Heart left ventricle (tissue), 16 donors: ENCODE results near the gene GNB3. TPM values are rescaled to one million over a fixed set of nuclear protein-coding genes. Genes with fewer than 3 reads are reported as not detected.

Experiments used
- ATAC-seq, 4 donors: fragments of 200-7000 bp; cut with Tn5 transposase; one replicate each; pipeline ENCODE4 v1.9.1; 2020 to 2022; ENCODE audit warnings: moderate library complexity in 4 of 4, mild to moderate bottlenecking in 3 of 4, moderate number of reproducible peaks in 1 of 4
- DNase-seq, 5 donors: peaks; one replicate each; pipeline ENCODE4 v3.0.0-alpha.2; 2020
- H3K27ac ChIP-seq, 12 donors: fragments of 200-600 bp; sonication (generic) in 4 of 12; one replicate each; pipeline versions ENCODE4 v1.5.0 to v1.8.0; 2016 to 2022; ENCODE audit warnings: mild to moderate bottlenecking in 2 of 12
- H3K27me3 ChIP-seq, 9 donors: fragments of 200-600 bp; sonication (generic) in 2 of 9; one replicate each; pipeline versions ENCODE4 v1.5.1 to v1.8.0; 2016 to 2022; ENCODE audit warnings: mild to moderate bottlenecking in 3 of 9
- H3K36me3 ChIP-seq, 9 donors: fragments of 200-600 bp; sonication (generic) in 2 of 9; one replicate each; pipeline versions ENCODE4 v1.5.0 to v1.8.0; 2018 to 2022; ENCODE audit warnings: mild to moderate bottlenecking in 2 of 9
- H3K4me1 ChIP-seq, 12 donors: fragments of 200-600 bp; sonication (generic) in 4 of 12; one replicate each; pipeline versions ENCODE4 v1.5.0 to v1.8.0; 2016 to 2022; ENCODE audit warnings: mild to moderate bottlenecking in 3 of 12
- H3K4me3 ChIP-seq, 12 donors: fragments of 200-600 bp; sonication (generic) in 4 of 12; one replicate each; pipeline versions ENCODE4 v1.5.0 to v1.8.0; 2017 to 2022; ENCODE audit warnings: mild to moderate bottlenecking in 9 of 12, moderate library complexity in 4 of 12
- H3K9me3 ChIP-seq, 12 donors: fragments of 200-600 bp; sonication (generic) in 4 of 12; one replicate each; pipeline versions ENCODE4 v1.5.0 to v1.8.0; 2016 to 2022; ENCODE audit warnings: mild to moderate bottlenecking in 1 of 12
- CTCF ChIP-seq, 12 donors: fragments of 200-600 bp; sonication (generic) in 4 of 12; IDR thresholded peaks; one replicate each; pipeline versions ENCODE4 v1.5.0 to v1.8.0; 2018 to 2022; ENCODE audit warnings: antibody characterized with exemption in 12 of 12, mild to moderate bottlenecking in 5 of 12
- POLR2A ChIP-seq, 2 donors: fragments of 450-650 bp; IDR thresholded peaks; one replicate each; pipeline ENCODE4 v1.6.1; 2017; ENCODE audit warnings: antibody characterized with exemption in 2 of 2, mild to moderate bottlenecking in 2 of 2, moderate library complexity in 2 of 2
- WGBS, 4 donors: extraction: QIAGEN DNeasy Blood & Tissue Kit in 2 of 4; methylation state at CpG; one replicate each; pipeline versions ENCODE4 v1.1.5 to v1.1.7; 2013 to 2018; 5-methylcytosine and 5-hydroxymethylcytosine counted together
- intact Hi-C, 10 donors: fragments of 100-400 bp; cut with DNase I; formaldehyde crosslinking; loops; one replicate each; pipeline versions ENCODE4 v1.11.1 to v1.14.2; 2022
- polyA plus RNA-seq, 2 donors: library from polyadenylated mRNA; stranded (reverse); fragments of 200-250 nt; gene quantifications; one replicate each; pipeline ENCODE4 v1.2.3, GENCODE V29; 2013
- total RNA-seq, 9 donors: library from RNA; depleted of rRNA in 2 of 9; stranded (reverse); fragments of >200 nt in 2 of 9; fragmentation: NEBNext Ultra II Directional in 3 of 9; extraction: Animal tissue kit (Norgen Biotek cat#: 25700) in 3 of 9; gene quantifications; one replicate each; pipeline versions ENCODE4 v1.1.0 to v1.2.4, GENCODE V29; 2016 to 2023
- donor health status: ischemic (EF 13 %, LVEDD 7.1; RV severe dilation, severe dysfunction).
- donor health status: healthy with polysubstance abuse.
- donor health status: DM: no; HTN: yes; CAD: no.
- donor health status: DM: no; HTN: no; CAD: no.
- donor health status: ischemic (EF 25% LVEDD 6.9; RV normal size, moderate dysfunction).
- donor health status: ischemic (EF 25% LVEDD 5.7; RV mildly dilated, moderate dysfunction).
- donor health status: healthy.
- donor health status: DM: yes; HTN: yes; CAD: no.
- donor health status: ischemic (EF 35%, LVEDD 5.7; RV mildly dilated, moderate dysfunction).
- donor health status: nonischemic (EF 11% LVEDD 7.7; RV severe dilation, severe dysfunction).
- donor health status: DM: yes; HTN: yes; CAD: no.
- donor health status: PGD.
- donor health status: ischemic (EF 29% LVEDD 5.4; RV normal size, mild dysfunction).
- donor health status: nonischemic (EF 23%, LVEDD 6.1; RV moderate dilation, normal function).

The GNB3 gene
- total and polyA plus RNA-seq, 11 donors = 0.64 to 12.4 (median 6.2) TPM

DNA sequence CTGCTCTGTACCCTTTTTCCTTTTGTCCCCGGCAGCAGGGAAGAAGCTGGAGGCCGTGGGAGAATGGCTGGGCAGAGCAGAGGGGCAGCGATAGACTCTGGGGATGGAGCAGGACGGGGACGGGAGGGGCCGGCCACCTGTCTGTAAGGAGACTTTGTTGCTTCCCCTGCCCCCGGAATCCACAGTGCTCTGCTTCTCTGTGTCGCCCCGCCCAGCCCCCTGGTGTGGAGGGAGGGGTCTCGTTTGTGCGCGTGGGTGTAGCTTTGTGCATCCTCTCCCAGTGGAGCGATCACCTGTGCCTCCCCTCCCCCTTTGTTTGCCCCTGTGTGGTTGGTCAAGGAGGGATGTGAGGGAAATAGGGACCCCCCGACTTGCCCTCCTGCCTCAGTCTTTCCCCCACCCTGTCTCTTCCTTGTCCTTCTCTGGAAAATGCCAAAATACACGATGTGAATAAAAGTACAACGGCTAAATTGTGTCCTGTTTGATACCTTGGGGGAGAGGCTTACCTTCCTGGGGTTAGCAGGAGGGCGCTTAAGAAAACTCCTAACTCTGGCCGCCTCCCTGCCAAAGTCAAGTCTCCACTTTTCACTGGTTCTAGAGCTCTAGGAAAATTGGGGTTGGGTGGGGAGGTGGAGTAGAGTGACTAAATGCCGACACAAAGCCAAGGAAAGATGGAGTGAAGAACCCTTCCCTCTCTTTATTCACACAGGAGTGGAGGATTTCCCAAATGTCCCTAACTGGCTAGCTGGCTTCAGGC, 25.6 kb downstream of the GNB3 start:
- peaks cover 11 to 38% (median 33%) of the 10 kb centered on the region in 12 donors for H3K4me1 ChIP-seq
- no peak for TF ChIP-seq CTCF (IDR thresholded peaks at IDR 0.05)
- TF ChIP-seq POLR2A (IDR thresholded peaks at IDR 0.05) = no peak
- H3K4me3 ChIP-seq = peak overlapping the region in 9 of 12 donors; percentile 77 to 100 (median 99)
- peak in 1 of 5 donors; percentile 41 for DNase-seq
- no peak for ATAC-seq
- intact Hi-C loops = loop anchor here in 3 of 10 donors (1.0 to 10.0 kb wide), 4 partner anchors 14 to 246 kb away; partner anchors contain the start of genes MLF2 (in 2 of the 3) and USP5 (in 1 of the 3)
- peak overlapping the region in 11 of 12 donors; percentile 96 to 100 (median 99) for H3K27ac ChIP-seq
- H3K9me3 ChIP-seq = no peaks in the 10 kb centered on the region
- 82 to 86% (median 84%) methylated on average over 18 to 19 of the region's 19 CpGs for WGBS, 4 donors
- peaks cover 0 to 73% (median 68%) of the 10 kb centered on the region in 9 donors for H3K36me3 ChIP-seq
- no peaks in the 10 kb centered on the region for H3K27me3 ChIP-seq

- DNase-seq (peak in 2 of 5 donors; percentile 44 to 63), ATAC-seq (peak in 3 of 4 donors; percentile 3 to 12 (median 6))
- intact Hi-C loops = loop anchor here in 3 of 10 donors (1.0 to 10.0 kb wide), 4 partner anchors 15 to 245 kb away; partner anchors contain the start of genes MLF2 (in 2 of the 3) and USP5 (in 1 of the 3)
- peak overlapping the region; percentile 96 to 100 (median 99) for H3K27ac ChIP-seq
- 3 to 12% (median 4%) methylated on average over 10 to 33 of the region's 33 CpGs for WGBS, 4 donors
- H3K4me1 ChIP-seq = peaks cover 15 to 44% (median 39%) of the 10 kb centered on the region in 12 donors
- peaks cover 0 to 70% (median 64%) of the 10 kb centered on the region in 9 donors for H3K36me3 ChIP-seq
- no peak for TF ChIP-seq POLR2A (IDR thresholded peaks at IDR 0.05)
- TF ChIP-seq CTCF (IDR thresholded peaks at IDR 0.05) = no peak
- no peaks in the 10 kb centered on the region for H3K9me3 ChIP-seq
- H3K4me3 ChIP-seq = peak overlapping the region; percentile 77 to 100 (median 98)
- H3K27me3 ChIP-seq = no peaks in the 10 kb centered on the region
Measured at GRCh38 chr12:6866920-6867412, 26.2 kb downstream of the GNB3 start.

GRCh38 chr12:6867413-6868210, 26.9 kb downstream of the GNB3 start, which contains the start of gene TPI1:
Gene TPI1, plus strand, starts transcription at chr12:6867531. Its CDS starts 36 bp downstream, at chr12:6867567.
- Histone ChIP-seq H3K27ac (peak within 1 kb of the TSS; percentile 96 to 100 (median 99)), H3K4me3 (peak within 1 kb of the TSS; percentile 77 to 100 (median 98)), H3K36me3 (peaks cover 0 to 64% (median 57%) of the 10 kb centered on the region in 9 donors), H3K4me1 (peaks cover 15 to 47% (median 43%) of the 10 kb centered on the region in 12 donors), H3K9me3 (no peaks in the 10 kb centered on the region), H3K27me3 (no peaks in the 10 kb centered on the region)
- TF ChIP-seq POLR2A (IDR thresholded peaks at IDR 0.05) = peak; percentile 80 to 99
- TF ChIP-seq CTCF (IDR thresholded peaks at IDR 0.05) = peak in 2 of 12 donors; percentile 15 to 23
- DNase-seq (peak; percentile 89 to 93 (median 90)), ATAC-seq (peak; percentile 66 to 87 (median 82))
- WGBS, 4 donors = 0 to 2% (median 1%) methylated on average over 17 to 86 of the region's 86 CpGs
- intact Hi-C loops = loop anchor here in 2 of 10 donors (5.0 to 10.0 kb wide), 3 partner anchors 97 to 245 kb away; partner anchors contain the start of gene MLF2 (in 2 of the 2)
